GM06990 (cell line): ENCODE measurements around the gene CALR.

Source experiments
- DNase-seq: peaks from one replicate; pipeline ENCODE4 v3.0.0-alpha.2; 2011; ENCODE audit not compliant: insufficient read length; ENCODE audit errors: extremely low read depth
- H3K27me3 ChIP-seq: replicated peaks from 2 replicates; pipeline ENCODE4 v1.6.0; 2011; ENCODE audit warnings: low read length; ENCODE audit not compliant: control insufficient read depth, insufficient read depth
- H3K36me3 ChIP-seq: 2 replicates; pipeline ENCODE4 v1.5.1; 2011; ENCODE audit warnings: low read length; ENCODE audit not compliant: control insufficient read depth, insufficient read depth
- H3K4me3 ChIP-seq: replicated peaks from 2 replicates; pipeline ENCODE4 v1.5.1; 2011; ENCODE audit warnings: low read depth, mild to moderate bottlenecking, control low read depth, low read length
- TF ChIP-seq, protein P1 (sequence below): IDR thresholded peaks from 2 replicates; pipeline ENCODE4 v1.5.1; 2011; ENCODE audit warnings: low read length, control low read depth, mild to moderate bottlenecking, inconsistent platforms; ENCODE audit not compliant: insufficient read depth, poor library complexity, severe bottlenecking

Gene CALR

DNA sequence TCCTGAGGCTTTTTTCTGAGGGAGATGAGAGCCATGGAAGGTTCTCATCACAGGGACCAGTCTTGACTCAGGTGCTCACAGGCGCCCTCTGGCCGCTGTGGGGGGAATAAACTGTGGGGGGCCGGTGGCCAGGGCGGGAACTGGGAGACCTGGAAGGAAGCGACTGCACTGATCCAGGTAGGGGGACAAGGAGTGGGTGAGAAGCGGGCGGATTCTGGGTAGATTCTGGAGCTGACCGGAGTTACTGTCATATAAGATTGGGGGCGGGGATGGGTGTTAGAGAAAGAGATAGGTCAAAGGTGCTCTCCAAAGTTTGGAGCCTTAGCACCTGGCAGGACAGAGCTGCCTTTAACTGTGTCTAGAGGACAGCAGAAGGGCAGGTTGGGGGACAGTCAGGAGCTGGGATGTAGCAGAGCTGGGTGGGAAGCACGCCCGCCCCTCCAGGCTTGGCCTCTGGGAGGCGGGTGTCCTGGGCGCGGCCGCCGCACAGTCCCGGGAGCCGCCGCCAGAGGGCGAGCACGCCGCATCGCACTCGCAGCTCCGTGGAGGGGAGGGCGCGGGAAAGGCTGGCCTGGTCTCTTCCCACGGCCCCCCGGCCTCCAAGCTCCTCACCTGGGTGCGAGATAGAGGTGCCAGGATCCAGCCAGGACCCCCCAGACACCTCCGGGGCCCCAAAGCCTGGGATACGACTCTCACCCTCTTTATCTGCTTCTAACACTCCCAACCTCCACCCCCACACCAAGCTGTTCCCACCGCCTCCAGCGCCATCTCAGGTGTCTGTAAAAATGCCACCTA lies 26.8 kb downstream of the CALR start:
- DNase-seq: peak; percentile 88
- H3K36me3 ChIP-seq: no peaks in the 10 kb centered on the region
- peak overlapping the region; percentile 59 for H3K4me3 ChIP-seq
- no peaks in the 10 kb centered on the region for H3K27me3 ChIP-seq
- TF ChIP-seq, protein P1, sequence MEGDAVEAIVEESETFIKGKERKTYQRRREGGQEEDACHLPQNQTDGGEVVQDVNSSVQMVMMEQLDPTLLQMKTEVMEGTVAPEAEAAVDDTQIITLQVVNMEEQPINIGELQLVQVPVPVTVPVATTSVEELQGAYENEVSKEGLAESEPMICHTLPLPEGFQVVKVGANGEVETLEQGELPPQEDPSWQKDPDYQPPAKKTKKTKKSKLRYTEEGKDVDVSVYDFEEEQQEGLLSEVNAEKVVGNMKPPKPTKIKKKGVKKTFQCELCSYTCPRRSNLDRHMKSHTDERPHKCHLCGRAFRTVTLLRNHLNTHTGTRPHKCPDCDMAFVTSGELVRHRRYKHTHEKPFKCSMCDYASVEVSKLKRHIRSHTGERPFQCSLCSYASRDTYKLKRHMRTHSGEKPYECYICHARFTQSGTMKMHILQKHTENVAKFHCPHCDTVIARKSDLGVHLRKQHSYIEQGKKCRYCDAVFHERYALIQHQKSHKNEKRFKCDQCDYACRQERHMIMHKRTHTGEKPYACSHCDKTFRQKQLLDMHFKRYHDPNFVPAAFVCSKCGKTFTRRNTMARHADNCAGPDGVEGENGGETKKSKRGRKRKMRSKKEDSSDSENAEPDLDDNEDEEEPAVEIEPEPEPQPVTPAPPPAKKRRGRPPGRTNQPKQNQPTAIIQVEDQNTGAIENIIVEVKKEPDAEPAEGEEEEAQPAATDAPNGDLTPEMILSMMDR: peak; percentile 92

DNA sequence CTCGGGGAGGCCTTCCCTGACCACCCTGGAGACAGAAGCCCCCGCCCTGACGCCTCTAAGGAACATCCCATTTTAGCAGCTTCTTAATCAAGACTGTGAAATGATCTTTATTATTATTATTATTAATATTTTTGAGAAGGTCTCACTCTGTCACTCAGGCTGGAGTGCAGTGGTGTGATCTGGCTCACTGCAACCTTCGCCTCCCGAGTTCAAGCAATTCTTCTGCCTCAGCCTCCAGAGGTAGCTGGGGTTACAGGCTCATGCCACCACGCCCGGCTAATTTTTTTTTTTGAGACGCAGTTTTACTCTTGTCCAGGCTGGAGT lies 27.4 kb downstream of the CALR start:
- no peaks in the 10 kb centered on the region for H3K27me3 ChIP-seq
- DNase-seq: no peak
- H3K4me3 ChIP-seq: no peak overlapping the region
- TF ChIP-seq, protein P1: no peak
- H3K36me3 ChIP-seq: no peaks in the 10 kb centered on the region

DNA sequence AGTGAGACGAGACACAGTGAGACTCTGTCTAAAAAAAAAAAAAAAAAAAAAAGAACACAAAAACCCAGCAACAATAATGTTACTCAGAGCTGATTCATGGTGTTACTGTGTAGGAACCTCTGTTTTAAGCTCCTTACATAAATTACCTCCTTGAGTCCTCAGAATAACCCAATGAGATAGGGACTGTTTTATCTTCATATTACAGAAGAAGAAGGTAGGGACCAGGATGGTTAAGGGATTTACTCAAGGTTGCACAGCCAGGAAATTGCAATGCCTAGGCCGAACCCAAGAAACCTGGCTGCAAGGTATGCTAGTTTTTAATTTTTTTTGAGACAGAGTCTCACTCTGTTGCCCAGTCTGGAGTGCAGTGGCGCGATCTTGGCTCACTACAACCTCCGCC lies 29.5 kb downstream of the CALR start:
- no peaks in the 10 kb centered on the region; the same call in 1 of the 2 replicates for H3K27me3 ChIP-seq
- DNase-seq: no peak
- TF ChIP-seq, protein P1: no peak
- no peaks in the 10 kb centered on the region for H3K36me3 ChIP-seq
- no peak overlapping the region for H3K4me3 ChIP-seq

DNA sequence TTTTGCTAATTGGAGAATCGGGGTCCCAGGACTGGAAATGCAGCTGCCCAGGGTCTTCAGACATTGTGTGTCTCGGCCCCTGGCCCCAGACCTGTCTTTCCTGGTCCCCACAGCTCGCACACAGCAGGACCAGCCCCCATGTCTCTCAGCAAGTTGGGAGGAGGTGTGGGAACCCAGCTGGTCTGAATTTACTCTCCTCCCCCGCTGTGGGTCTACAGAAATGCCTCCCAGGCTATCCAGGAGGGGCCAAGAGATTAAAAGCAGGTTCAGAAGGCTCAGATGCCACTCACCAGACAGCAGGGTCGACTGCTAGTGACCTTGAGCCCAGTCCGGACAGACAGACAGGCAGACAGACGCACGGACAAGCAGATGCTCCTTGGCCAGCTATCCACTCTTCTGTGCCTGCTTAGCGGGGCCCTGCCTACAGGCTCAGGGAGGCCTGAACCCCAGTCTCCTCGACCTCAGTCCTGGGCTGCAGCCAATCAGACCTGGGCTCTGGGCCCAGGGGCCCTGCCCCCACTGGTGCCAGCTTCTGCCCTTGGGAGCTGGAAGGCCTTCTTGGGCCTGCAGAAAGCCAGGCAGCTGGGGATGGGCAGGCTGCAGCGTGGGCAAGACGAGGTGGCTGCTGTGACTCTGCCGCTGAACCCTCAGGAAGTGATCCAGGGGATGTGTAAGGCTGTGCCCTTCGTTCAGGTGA lies 31.0 kb downstream of the CALR start, which contains the start of gene DAND5:
Gene DAND5, plus strand, starts transcription at position 285 of the 697 bp plus-strand sequence. Its CDS starts 85 bp downstream, at position 370.
- TF ChIP-seq, protein P1: no peak
- DNase-seq: no peak
- H3K27me3 ChIP-seq: no peaks in the 10 kb centered on the region; the same call in 1 of the 2 replicates

DNA sequence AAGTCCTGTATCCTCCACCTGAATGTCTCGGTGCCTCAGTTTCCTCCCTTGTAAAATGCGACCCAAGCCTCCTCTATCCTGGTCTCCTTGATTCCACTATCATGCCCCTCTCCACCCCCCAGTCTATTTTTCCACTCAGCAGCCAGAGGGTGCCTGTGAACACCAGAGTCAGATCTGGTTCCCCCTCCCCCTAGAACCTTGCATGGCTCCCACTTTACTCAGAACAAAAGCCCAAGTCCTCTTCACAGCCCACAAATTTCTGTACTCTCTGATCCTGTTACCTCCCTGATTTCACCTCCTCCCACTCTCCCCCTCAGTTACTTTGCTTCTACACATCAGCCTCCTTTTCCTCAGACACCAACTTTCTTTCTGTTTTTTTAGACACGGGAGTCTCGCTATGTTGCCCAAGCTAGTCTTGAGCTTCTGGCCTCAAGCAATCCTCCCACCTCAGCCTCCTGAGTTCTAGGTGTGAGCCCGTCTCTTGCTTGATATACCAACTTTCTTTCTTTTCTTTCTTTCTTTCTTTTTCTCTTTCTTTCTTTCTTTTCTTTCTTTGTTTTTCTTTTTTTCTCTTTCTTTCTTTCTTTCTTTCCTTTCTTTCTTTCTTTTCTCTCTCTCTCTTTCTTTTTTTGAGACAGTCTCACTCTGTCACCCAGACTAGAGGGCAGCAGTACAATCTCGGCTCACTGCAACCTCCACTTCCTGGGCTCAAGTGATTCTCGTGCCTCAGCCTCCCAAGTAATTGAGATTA lies 31.8 kb downstream of the CALR start:
- Histone ChIP-seq H3K36me3 (no peaks in the 10 kb centered on the region), H3K4me3 (no peak overlapping the region)
- TF ChIP-seq, protein P1: no peak

More for the DNA sequence above, 31.0 kb downstream of the CALR start, which contains the start of gene DAND5:
- Histone ChIP-seq H3K36me3 (no peaks in the 10 kb centered on the region), H3K4me3 (no peak within 1 kb of the TSS)

More for the DNA sequence above, 31.8 kb downstream of the CALR start:
- H3K27me3 ChIP-seq: no peaks in the 10 kb centered on the region; the same call in 1 of the 2 replicates
- no peak for DNase-seq
